SK-N-SH treated with all-trans-retinoic acid at 6 μM for 48 hours (cell line): ENCODE measurements around the gene SRF.

Experiments
- ATAC-seq: fragments of 200-7000 bp; cut with Tn5 transposase; 3 replicates; pipeline ENCODE4 v1.9.1; 2020; ENCODE audit warnings: mild to moderate bottlenecking, moderate library complexity
- ARNTL ChIP-seq: fragments of 450-650 bp; formaldehyde crosslinking; IDR thresholded peaks from 2 replicates; pipeline ENCODE4 v1.5.0; 2020; ENCODE audit warnings: low read depth, mild to moderate bottlenecking, moderate library complexity, borderline replicate concordance
- BACH2 ChIP-seq: fragments of 250-450 bp; sonication (Bioruptor Pico); IDR thresholded peaks from 2 replicates; pipeline ENCODE4 v1.9.0; 2021; ENCODE audit warnings: mild to moderate bottlenecking, borderline replicate concordance
- CSDC2 ChIP-seq: fragments of 250-450 bp; sonication (Bioruptor Pico); IDR thresholded peaks from 2 replicates; pipeline ENCODE4 v1.5.0; 2020; ENCODE audit warnings: mild to moderate bottlenecking, moderate library complexity
- ESRRG ChIP-seq: fragments of 250-450 bp; sonication (Bioruptor Pico); IDR thresholded peaks from 2 replicates; pipeline ENCODE4 v1.6.1; 2021; ENCODE audit warnings: mild to moderate bottlenecking
- GLIS3 ChIP-seq: fragments of 250-450 bp; sonication (Bioruptor Pico); IDR thresholded peaks from 2 replicates; pipeline ENCODE4 v1.5.0; 2020; ENCODE audit warnings: mild to moderate bottlenecking, moderate library complexity
- ISL1 ChIP-seq: fragments of 250-450 bp; sonication (Bioruptor Pico); IDR thresholded peaks from 2 replicates; pipeline ENCODE4 v2.1.2; 2022; ENCODE audit warnings: mild to moderate bottlenecking, moderate library complexity
- OSR1 ChIP-seq: fragments of 250-450 bp; sonication (Bioruptor Pico); IDR thresholded peaks from 2 replicates; pipeline ENCODE4 v1.8.0; 2022; ENCODE audit warnings: moderate library complexity, mild to moderate bottlenecking, inconsistent platforms
- PPARA ChIP-seq: fragments of 250-450 bp; sonication (Bioruptor Pico); IDR thresholded peaks from 2 replicates; pipeline ENCODE4 v1.5.0; 2020; ENCODE audit warnings: mild to moderate bottlenecking, borderline replicate concordance
- RARB ChIP-seq: fragments of 250-450 bp; sonication (Bioruptor Pico); IDR thresholded peaks from 2 replicates; pipeline ENCODE4 v1.8.0; 2021; ENCODE audit warnings: mild to moderate bottlenecking, moderate library complexity
- SNAI2 ChIP-seq: fragments of 250-450 bp; sonication (Bioruptor Pico); IDR thresholded peaks from 2 replicates; pipeline ENCODE4 v1.5.0; 2020; ENCODE audit warnings: mild to moderate bottlenecking, moderate library complexity
- TCF4 ChIP-seq: fragments of 250-450 bp; sonication (Bioruptor Pico); IDR thresholded peaks from 2 replicates; pipeline ENCODE4 v1.8.0; 2021; ENCODE audit warnings: mild to moderate bottlenecking, moderate library complexity, borderline replicate concordance
- TOX ChIP-seq: fragments of 250-450 bp; sonication (Bioruptor Pico); IDR thresholded peaks from 2 replicates; pipeline ENCODE4 v1.8.0; 2021; ENCODE audit warnings: mild to moderate bottlenecking, moderate library complexity, borderline replicate concordance
- ZC3H10 ChIP-seq: fragments of 250-450 bp; sonication (Bioruptor Pico); IDR thresholded peaks from 2 replicates; pipeline ENCODE4 v1.5.1; 2021; ENCODE audit warnings: mild to moderate bottlenecking, moderate library complexity
- ZFP30 ChIP-seq: fragments of 450-650 bp; formaldehyde crosslinking; IDR thresholded peaks from 2 replicates; pipeline ENCODE4 v1.5.0; 2022; ENCODE audit warnings: mild to moderate bottlenecking, moderate library complexity
- ZNF565 ChIP-seq: fragments of 450-650 bp; formaldehyde crosslinking; conservative IDR thresholded peaks from 2 replicates; pipeline ENCODE4 v1.5.0; 2020; ENCODE audit warnings: low read depth, mild to moderate bottlenecking, moderate library complexity
- ZNF70 ChIP-seq: fragments of 450-650 bp; formaldehyde crosslinking; IDR thresholded peaks from 2 replicates; pipeline ENCODE4 v1.5.0; 2020; ENCODE audit warnings: mild to moderate bottlenecking, moderate library complexity
- TF ChIP-seq, protein P1 (sequence below): fragments of 250-450 bp; sonication (Bioruptor Pico); IDR thresholded peaks from 2 replicates; pipeline ENCODE4 v1.5.1; 2021; ENCODE audit warnings: mild to moderate bottlenecking, moderate library complexity
- TF ChIP-seq, protein P2 (sequence below): fragments of 250-450 bp; sonication (Bioruptor Pico); IDR thresholded peaks from 2 replicates; pipeline ENCODE4 v1.5.0; 2020; ENCODE audit warnings: mild to moderate bottlenecking, moderate library complexity
- TF ChIP-seq, protein P3 (sequence below): fragments of 250-450 bp; sonication (Bioruptor Pico); IDR thresholded peaks from 2 replicates; pipeline ENCODE4 v1.8.0; 2020; ENCODE audit warnings: mild to moderate bottlenecking, moderate library complexity, borderline replicate concordance
- TF ChIP-seq, protein P4 (sequence below): fragments of 250-450 bp; sonication (Bioruptor Pico); IDR thresholded peaks from 2 replicates; pipeline ENCODE4 v1.8.0; 2021; ENCODE audit warnings: low read depth, mild to moderate bottlenecking, moderate library complexity, borderline replicate concordance
- TF ChIP-seq, protein P5 (sequence below): fragments of 250-450 bp; sonication (Bioruptor Pico); IDR thresholded peaks from 2 replicates; pipeline ENCODE4 v1.5.1; 2020; ENCODE audit warnings: low read depth, mild to moderate bottlenecking, moderate library complexity

Gene SRF

DNA sequence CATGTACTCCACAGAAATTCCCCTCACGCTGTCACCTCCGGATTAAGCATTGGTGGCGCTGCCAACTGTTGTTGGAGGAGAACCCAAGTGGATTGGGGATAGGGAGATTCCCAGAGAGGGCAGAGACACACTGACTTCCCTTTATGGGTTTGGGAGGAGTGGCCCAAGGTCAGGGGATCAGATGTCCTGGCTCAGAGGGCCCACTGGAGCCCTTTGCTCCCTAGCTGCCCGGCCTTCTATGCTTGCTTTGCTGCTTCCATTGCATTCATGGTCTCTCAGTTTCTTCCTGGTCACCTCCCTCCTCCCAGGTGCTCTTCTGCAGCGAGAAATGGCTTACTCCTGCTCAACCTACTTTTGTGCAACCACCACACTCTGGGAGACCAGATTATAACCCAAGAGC, 25.3 kb downstream of the SRF start:
- TF ChIP-seq ARNTL (no peak), TOX (CRISPR knock-in tag) (no peak), TCF4 (no peak), ISL1 (no peak), ESRRG (CRISPR knock-in tag) (no peak)
- no peak for ATAC-seq

DNA sequence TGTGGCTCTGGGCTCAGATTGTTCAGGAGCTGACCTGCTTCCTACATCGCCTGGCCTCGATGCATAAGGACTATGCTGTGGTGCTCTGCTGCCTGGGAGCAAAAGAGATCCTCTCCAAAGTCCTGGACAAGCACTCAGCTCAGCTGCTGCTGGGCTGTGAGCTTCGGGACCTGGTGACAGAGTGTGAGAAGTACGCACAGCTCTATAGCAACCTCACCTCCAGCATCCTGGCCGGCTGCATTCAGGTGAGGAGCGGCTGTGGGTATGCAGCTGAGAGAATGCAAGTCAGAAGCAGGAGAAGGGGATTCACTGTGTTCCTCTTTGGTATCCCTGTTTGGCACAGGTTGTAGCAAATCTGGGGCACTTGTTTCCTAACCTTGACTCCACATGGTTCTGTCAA, 28.8 kb downstream of the SRF start:
- no peak for TF ChIP-seq ARNTL
- no peak for ATAC-seq

DNA sequence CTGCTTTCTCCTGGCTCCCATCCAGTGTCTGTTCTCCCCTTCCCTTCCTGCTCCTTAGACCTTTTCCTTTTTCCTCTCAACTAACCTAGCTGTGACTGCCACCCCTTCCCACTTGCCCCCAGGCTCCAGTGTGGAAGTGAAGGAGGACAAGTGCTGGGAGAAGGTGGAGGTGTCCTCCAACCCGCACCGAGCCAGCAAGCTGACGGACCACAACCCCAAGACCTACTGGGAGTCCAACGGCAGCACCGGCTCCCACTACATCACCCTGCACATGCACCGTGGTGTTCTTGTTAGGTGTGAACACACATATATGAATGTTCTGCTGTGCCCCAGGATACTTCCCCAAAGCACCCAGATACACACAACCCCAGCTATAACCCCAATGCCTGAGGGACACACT, 29.5 kb downstream of the SRF start:
- TF ChIP-seq, protein P1, sequence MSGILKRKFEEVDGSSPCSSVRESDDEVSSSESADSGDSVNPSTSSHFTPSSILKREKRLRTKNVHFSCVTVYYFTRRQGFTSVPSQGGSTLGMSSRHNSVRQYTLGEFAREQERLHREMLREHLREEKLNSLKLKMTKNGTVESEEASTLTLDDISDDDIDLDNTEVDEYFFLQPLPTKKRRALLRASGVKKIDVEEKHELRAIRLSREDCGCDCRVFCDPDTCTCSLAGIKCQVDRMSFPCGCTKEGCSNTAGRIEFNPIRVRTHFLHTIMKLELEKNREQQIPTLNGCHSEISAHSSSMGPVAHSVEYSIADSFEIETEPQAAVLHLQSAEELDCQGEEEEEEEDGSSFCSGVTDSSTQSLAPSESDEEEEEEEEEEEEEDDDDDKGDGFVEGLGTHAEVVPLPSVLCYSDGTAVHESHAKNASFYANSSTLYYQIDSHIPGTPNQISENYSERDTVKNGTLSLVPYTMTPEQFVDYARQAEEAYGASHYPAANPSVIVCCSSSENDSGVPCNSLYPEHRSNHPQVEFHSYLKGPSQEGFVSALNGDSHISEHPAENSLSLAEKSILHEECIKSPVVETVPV, result no peak
- no peak for TF ChIP-seq ZC3H10 (CRISPR knock-in tag)
- TF ChIP-seq ZFP30 (CRISPR knock-in tag), result no peak
- no peak for TF ChIP-seq OSR1 (CRISPR knock-in tag)
- TF ChIP-seq ISL1, result no peak
- no peak for TF ChIP-seq PPARA (CRISPR knock-in tag)
- TF ChIP-seq, protein P2, sequence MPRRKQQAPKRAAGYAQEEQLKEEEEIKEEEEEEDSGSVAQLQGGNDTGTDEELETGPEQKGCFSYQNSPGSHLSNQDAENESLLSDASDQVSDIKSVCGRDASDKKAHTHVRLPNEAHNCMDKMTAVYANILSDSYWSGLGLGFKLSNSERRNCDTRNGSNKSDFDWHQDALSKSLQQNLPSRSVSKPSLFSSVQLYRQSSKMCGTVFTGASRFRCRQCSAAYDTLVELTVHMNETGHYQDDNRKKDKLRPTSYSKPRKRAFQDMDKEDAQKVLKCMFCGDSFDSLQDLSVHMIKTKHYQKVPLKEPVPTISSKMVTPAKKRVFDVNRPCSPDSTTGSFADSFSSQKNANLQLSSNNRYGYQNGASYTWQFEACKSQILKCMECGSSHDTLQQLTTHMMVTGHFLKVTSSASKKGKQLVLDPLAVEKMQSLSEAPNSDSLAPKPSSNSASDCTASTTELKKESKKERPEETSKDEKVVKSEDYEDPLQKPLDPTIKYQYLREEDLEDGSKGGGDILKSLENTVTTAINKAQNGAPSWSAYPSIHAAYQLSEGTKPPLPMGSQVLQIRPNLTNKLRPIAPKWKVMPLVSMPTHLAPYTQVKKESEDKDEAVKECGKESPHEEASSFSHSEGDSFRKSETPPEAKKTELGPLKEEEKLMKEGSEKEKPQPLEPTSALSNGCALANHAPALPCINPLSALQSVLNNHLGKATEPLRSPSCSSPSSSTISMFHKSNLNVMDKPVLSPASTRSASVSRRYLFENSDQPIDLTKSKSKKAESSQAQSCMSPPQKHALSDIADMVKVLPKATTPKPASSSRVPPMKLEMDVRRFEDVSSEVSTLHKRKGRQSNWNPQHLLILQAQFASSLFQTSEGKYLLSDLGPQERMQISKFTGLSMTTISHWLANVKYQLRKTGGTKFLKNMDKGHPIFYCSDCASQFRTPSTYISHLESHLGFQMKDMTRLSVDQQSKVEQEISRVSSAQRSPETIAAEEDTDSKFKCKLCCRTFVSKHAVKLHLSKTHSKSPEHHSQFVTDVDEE, result no peak
- TF ChIP-seq, protein P3, sequence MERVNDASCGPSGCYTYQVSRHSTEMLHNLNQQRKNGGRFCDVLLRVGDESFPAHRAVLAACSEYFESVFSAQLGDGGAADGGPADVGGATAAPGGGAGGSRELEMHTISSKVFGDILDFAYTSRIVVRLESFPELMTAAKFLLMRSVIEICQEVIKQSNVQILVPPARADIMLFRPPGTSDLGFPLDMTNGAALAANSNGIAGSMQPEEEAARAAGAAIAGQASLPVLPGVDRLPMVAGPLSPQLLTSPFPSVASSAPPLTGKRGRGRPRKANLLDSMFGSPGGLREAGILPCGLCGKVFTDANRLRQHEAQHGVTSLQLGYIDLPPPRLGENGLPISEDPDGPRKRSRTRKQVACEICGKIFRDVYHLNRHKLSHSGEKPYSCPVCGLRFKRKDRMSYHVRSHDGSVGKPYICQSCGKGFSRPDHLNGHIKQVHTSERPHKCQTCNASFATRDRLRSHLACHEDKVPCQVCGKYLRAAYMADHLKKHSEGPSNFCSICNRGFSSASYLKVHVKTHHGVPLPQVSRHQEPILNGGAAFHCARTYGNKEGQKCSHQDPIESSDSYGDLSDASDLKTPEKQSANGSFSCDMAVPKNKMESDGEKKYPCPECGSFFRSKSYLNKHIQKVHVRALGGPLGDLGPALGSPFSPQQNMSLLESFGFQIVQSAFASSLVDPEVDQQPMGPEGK (CRISPR knock-in tag), result no peak
- TF ChIP-seq GLIS3, result no peak
- no peak for TF ChIP-seq BACH2 (CRISPR knock-in tag)
- no peak for TF ChIP-seq RARB (CRISPR knock-in tag)
- no peak for TF ChIP-seq ZNF70 (CRISPR knock-in tag)
- no peak for TF ChIP-seq ESRRG (CRISPR knock-in tag)
- TF ChIP-seq, all 23 proteins: peak for 0
- ATAC-seq, result no peak

DNA sequence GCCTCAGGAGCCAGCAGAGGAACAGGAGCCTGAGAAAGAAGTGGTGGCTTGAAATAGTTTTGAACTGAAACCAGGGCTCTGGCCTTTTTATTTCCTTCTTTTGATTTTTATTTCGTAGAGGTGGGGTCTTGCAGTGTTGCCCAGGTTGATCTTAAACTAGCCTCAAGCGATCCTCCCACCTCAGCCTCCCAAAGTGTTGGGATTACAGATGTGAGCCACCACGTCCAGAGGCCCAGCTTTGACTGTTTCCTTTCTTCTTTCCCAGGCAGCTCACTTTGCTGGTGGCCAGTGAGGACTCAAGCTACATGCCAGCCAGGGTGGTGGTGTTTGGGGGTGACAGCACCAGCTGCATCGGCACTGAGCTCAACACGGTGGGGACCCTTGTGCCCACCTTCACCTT, 31.4 kb downstream of the SRF start:
- ATAC-seq, result no peak
- TF ChIP-seq, protein P2, result no peak
- TF ChIP-seq TCF4 (no peak), ZNF565 (CRISPR knock-in tag) (no peak), SNAI2 (no peak), GLIS3 (no peak), CSDC2 (CRISPR knock-in tag) (no peak), OSR1 (CRISPR knock-in tag) (no peak), PPARA (CRISPR knock-in tag) (no peak), ARNTL (no peak), ZNF70 (CRISPR knock-in tag) (no peak), BACH2 (CRISPR knock-in tag) (no peak), RARB (CRISPR knock-in tag) (no peak)
- TF ChIP-seq, protein P3 (CRISPR knock-in tag), result no peak
- TF ChIP-seq, protein P4, sequence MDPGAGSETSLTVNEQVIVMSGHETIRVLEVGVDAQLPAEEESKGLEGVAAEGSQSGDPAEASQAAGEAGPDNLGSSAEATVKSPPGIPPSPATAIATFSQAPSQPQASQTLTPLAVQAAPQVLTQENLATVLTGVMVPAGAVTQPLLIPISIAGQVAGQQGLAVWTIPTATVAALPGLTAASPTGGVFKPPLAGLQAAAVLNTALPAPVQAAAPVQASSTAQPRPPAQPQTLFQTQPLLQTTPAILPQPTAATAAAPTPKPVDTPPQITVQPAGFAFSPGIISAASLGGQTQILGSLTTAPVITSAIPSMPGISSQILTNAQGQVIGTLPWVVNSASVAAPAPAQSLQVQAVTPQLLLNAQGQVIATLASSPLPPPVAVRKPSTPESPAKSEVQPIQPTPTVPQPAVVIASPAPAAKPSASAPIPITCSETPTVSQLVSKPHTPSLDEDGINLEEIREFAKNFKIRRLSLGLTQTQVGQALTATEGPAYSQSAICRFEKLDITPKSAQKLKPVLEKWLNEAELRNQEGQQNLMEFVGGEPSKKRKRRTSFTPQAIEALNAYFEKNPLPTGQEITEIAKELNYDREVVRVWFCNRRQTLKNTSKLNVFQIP (CRISPR knock-in tag), result no peak
- TF ChIP-seq, protein P5, sequence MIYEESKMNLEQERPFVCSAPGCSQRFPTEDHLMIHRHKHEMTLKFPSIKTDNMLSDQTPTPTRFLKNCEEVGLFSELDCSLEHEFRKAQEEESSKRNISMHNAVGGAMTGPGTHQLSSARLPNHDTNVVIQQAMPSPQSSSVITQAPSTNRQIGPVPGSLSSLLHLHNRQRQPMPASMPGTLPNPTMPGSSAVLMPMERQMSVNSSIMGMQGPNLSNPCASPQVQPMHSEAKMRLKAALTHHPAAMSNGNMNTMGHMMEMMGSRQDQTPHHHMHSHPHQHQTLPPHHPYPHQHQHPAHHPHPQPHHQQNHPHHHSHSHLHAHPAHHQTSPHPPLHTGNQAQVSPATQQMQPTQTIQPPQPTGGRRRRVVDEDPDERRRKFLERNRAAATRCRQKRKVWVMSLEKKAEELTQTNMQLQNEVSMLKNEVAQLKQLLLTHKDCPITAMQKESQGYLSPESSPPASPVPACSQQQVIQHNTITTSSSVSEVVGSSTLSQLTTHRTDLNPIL (CRISPR knock-in tag), result no peak
